GM18867 (cell line): Measurements from ENCODE around the gene DAB2.
"Not testable (repeated sequence)": the region's sequence is repeated elsewhere in the genome, so short reads cannot be mapped to it uniquely, and the experiment has no call there.

Experiments
- ATAC-seq: cut with Tn5 transposase; IDR thresholded peaks from one replicate; pipeline ENCODE4 v1.9.1; 2021; ENCODE audit warnings: mild to moderate bottlenecking, moderate library complexity; ENCODE audit not compliant: unreplicated experiment

Gene DAB2

DNA sequence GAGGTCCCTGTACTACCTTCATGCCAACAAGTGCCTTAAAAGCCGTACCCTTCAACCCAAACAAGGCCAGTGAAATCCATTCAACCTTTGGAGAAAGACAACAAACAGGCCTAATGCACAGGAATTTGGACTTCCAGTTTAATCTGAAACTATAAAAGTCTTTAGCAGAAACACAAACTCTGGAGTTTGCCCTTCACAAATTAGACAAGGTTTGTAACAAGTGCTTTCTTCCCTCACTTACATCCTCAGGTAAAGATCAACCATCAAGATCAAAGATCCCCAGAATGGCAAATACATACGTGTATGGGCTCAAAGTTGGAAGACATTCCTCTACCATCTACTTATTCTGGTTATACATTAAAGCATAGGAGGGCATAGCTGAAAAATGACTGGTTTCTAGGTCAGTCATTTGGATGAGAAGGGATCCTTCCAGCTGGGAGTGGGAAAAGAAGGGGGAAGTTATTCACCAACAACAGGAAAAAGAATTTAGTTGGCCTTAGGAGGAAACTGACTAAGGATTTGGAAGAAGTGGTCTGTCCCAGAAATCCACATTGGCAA lies 2.0 kb downstream of the DAB2 start:
- no peak for ATAC-seq

DNA sequence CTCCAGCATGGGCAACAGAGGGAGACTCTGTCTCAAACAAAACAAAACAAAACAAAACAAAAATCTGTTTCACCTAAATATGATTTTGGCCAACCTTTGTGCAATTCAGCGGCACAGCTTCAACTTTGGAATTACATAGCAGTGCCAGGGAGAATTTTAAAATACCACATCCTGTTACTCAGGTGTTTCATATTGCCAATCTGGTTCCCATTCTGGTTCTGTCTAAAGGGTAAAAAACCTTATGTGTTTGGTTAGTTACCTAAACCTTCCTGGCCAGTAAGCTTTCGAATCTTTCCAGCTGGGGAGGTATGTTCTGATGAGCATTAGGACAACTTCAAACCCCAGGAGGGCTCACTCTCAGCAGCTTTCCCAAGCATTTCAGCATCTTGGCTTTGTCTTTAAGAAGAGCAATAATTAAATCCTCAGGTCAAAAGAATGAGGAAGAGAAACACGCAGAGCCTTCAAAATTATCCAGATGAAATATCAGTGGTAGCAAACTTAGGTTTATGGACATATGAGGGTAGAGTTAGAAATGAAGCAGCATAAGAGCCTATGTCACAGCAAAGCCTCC lies 2.7 kb downstream of the DAB2 start:
- no peak for ATAC-seq

DNA sequence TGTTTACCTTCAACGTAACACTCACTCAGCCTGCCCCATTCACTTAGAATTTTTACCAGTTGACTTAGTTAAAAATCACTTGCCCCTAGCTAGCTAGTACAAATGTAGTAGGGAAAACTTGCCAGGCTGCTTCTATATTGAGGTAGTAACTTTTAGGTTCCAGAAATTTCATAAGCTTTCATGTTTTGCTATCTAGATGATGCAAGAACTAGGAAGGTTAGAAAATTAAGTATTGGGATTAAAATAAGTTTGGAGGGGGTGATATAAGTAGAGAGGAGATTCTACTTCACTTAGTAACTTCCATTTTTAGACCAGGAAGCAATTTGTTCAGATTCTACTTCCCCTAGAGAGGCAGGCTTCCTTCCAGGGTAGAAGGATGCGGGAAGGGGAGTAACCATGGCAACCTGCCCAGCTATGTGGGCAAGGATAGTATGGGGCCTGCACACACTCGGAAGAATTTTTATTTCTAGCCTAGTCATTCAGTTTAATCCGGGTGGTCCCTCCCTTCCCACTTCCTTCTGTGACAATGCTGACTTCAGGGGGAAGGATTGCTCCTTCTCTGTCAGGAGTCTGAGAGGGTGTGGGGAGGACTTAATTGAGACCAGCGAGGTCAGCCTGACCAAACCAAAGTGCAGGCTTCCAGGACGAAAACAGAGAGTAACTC lies 4.2 kb downstream of the DAB2 start:
- no peak for ATAC-seq

DNA sequence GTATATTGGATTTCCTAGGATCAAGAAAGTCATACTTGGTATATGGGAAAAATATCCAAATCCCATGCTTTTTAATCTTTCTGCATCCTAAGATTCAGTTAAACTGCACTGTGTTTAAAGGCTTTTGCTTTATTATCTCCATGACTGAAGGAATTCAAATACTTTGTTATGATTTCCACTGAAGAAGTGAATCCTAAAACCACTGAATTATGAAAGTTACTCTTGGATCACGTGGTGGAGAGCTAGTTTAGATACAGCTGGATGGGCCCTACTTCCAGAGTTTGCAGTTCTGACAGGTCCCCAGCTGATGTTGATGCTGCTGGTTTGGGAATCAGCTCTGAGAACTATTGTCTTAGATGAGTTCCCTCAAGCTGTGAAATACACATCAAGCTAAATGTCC lies 5.0 kb downstream of the DAB2 start:
- ATAC-seq: no peak

DNA sequence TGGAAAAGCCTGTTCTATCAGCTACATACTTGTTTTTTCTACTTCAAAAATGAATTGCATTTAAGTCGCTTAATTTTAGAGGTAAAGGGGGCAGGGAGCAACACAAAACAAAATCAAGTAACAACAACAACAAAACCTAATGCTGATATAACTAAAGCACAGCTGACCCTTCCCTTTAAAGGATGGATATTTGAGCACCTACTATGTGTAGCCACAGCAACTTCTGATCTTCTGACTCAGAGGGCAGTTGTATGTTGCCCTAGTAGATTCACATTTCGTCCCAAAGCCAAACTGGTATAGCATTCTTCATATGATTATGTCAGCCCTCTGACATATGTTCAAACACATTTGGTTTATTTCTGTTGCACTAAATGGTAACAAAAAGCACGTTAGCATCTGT lies 6.8 kb downstream of the DAB2 start:
- ATAC-seq: no peak

DNA sequence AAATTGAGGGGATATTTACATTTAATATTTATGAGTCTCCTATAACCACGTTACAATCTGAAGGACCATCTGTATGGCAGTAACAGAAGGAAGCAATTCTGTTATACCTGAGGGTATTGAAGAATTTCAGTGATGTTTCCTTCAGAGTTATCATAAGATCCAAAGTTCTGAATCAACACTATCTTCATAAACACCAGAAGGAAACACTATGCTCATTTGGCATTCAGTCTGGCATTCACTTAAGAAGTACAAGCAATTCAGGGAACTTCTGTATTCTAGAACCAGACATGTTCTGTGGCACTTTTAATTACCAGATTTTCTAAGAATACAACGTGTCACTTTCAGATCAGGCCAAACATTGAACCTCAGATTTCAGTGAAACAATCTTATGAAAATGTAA lies 9.6 kb downstream of the DAB2 start:
- no peak for ATAC-seq

DNA sequence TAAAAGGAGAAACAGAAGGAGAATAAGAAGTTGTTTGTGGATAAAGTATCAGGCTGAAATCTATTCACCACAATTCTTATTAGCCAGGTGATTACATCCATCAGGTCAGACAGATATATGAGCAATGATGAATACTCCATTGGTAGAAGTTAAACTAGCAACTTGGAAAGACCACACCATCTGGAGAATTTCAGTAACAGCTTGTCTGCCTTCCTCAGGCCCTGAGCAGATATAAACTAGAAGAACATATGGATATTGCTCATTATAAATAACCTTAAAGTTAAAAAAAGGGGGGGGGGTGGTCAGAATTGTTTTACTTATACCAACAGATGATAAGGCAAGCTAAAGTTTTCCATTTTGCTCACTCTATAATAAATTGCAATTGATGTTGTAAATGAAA lies 10.4 kb downstream of the DAB2 start:
- no peak for ATAC-seq

DNA sequence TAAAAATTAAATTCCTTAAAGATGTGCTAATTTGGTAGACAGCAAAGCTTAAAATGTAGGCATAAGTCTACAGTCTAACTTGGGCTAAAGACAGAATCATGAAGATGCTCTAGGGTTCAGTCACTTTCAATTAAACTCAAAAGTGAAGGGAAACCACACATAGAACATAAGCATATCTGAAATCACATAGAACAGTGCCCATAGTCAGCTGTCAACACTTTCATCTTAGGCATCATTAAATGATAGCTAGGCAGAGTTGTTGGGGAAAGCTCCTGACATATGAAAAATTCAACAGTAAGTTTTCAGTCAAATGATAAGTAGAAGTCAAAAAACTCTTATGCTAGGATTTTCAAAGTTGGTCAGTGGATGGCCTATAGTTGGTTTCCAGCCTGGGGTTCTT lies 11.0 kb downstream of the DAB2 start:
- ATAC-seq: no peak

DNA sequence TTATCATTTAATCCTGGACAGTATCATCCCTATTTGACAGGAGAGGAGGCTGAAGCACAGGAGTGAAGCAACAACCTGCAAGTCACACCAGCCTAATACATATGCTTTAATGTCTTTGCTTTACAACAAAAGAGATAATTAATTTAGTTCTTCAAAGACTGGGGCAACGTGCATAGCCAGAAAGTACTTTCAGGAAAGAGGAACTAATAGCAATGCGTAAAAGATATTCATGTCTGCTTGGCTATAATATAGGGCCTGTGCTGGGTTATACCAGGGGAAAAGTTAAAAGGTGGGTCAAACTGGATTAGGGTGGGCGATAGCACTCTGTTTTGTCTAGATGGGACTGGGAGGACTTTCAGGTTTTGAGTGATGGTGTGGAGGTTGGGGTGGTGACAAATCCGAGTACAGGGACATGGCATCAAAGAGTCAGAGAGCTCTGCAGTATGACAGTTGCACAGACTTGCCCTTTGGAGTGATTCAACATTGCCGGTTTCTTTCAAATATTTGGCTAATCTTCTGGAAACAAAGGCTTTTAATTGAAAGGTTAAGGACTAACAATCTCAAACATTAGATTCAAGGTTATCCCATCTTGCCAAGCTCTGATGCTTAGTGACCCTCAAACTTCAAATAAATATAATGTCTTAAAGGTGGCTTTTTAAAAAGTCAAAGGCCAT lies 11.9 kb downstream of the DAB2 start:
- no peak for ATAC-seq

DNA sequence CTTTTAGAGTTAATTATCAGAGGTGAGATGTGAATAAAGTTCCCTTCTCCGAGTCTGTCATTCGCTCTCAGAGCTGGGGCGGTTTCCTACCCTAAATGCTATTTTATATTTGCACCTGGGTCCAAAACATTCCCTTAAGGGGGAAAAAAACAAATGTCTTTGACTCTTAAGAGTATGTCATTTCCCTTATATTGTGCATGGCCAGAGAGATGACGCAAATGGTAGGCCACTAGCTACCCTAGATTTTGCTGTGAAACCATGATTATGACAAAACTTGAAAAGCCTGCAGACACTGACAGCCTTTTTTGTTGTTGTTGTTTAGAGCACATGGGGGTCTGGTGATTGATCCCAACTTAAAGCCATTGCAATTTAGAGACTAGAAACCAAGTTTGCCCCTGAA lies 12.8 kb downstream of the DAB2 start:
- ATAC-seq: no peak

DNA sequence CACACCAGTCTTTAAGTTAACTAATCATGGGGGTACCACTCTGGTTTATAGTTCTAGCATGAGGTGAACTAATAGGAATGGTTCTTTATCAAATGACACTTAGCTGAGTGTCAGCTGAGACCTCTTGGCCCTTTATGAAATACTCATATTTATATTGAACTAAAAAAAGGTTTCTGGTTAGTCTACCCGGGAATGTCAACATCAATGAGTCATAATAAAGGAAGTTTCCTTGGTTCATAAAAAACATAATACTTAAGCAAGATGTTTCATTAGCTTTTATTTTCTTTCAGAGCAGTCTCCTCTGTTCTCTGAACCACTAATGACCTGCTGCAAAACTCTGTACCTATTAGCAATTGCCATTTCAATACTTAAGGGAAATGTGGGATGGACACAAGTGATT lies 13.7 kb downstream of the DAB2 start:
- ATAC-seq: no peak

DNA sequence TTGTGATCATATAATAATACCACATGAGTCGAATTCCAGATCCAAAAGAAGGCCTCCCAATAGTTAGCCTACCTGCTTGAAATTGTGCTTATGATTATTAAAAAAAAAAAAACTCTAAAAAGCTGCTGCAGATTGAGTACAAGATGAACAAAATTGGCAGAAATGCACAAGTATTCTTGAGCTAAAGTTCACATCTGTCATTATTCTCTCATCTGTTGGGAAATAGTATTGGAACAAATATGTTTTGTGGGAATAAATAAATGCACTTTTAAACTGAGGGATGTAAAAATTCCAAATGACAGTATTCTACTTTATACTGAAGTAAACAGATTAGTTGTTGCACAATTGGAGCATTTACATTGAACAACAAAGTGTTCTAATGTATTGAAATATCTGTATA lies 15.7 kb downstream of the DAB2 start:
- no peak for ATAC-seq

DNA sequence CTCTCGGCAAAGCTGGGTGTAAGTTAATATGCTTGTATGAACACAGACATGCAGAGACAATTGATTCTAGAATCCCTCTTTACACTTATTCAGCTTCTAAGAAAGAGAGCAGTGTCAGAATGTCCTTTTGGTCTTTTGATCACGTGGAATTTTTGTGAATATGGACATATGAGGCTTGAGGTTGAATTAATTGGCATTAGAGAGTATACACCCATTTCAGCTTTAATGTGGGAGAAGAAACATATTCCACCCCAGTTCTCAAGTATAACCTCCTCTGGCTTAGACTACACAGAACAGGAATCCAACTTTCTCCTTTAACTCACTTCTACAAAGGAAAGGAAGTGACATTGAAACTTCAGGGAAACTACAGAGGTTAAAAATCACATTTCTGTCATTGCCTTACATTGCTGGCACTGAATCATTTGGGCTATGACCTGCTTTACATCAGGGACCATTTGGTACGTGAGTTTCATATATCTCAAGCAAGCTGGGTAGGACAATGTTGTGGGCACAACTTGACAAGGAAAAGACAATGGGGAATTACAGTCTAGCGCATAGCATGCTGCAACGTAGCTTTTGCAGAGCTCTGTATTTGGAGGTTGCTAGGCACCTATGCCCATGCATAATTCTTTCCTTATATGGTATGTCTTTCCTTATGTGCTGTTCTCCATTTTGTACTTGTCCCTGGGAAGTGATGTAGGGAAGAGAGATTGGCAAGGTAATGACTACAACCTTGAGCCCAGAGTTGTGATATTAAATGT lies 19.5 kb downstream of the DAB2 start:
- no peak for ATAC-seq

DNA sequence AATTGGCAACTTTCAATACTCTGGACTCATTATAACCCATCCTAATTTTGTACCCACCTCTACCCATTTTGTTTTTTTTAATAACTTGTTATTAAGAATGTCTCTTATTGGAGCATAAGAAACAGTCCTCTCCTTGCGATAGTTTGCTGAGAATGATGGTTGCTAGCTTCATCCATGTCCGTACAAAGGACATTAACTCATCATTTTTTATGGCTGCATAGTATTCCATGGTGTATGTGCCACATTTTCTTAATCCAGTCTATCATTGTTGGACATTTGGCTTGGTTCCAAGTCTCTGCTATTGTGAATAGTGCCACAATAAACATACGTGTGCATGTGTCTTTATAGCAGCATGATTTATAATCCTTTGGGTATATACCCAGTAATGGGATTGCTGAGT lies 21.0 kb downstream of the DAB2 start:
- not testable (repeated sequence) for ATAC-seq

DNA sequence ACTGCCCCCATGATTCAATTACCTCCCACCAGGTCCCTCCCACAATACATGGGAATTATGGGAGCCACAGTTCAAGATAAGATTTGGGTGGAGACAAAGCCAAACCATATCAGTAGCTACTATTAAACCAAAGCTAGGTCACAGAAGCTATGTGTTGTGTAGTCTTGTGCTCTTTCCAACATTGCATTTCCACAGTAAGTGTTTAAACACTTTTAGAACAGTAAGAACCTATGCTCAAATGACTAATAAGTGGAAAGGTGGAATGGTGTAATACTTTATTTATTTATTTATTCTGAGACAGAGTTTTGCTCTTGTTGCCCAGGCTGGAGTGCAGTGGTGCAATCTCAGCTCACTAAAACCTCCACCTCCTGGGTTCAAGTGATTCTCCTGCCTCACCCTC lies 22.6 kb downstream of the DAB2 start:
- ATAC-seq: not testable (repeated sequence)

DNA sequence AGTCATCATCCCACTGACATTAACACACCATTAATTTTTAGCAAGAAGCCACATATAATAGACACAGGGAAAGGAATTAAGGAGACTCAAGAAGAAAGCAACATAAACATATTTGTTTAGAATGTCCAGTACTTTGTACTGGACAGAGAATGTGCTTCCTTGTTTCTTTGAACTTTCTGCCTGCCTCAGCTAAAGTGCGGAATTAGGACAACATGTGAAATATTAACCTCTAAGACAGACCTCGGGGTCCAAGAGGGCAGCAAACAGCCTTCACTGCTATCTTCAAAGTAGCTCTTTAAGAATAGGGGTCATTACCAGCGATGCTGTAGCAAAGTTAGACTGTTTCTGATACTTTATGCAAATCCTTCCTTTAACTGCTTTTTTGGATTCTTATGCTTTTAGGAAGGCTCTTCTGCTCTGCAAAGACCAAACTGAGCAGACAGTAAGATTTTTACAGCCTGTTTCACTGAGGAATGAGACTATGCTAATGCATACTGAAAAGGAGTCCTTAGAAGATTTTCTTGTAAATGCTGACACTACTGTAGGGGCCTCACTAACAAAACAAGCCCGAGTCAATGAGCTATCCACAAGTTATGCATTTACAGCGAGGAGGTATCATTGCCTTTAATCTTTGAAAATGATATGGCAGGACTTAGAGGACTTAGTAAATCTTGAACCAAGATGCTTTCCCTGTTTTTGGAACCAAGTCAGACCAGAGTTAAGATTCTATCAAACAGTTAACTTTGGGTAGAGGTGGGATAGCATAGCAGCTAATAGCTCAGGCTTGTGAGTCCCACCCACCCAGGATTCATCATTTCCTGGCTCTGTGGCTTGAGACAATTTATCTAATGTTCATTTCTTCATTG lies 23.8 kb downstream of the DAB2 start:
- no peak for ATAC-seq

DNA sequence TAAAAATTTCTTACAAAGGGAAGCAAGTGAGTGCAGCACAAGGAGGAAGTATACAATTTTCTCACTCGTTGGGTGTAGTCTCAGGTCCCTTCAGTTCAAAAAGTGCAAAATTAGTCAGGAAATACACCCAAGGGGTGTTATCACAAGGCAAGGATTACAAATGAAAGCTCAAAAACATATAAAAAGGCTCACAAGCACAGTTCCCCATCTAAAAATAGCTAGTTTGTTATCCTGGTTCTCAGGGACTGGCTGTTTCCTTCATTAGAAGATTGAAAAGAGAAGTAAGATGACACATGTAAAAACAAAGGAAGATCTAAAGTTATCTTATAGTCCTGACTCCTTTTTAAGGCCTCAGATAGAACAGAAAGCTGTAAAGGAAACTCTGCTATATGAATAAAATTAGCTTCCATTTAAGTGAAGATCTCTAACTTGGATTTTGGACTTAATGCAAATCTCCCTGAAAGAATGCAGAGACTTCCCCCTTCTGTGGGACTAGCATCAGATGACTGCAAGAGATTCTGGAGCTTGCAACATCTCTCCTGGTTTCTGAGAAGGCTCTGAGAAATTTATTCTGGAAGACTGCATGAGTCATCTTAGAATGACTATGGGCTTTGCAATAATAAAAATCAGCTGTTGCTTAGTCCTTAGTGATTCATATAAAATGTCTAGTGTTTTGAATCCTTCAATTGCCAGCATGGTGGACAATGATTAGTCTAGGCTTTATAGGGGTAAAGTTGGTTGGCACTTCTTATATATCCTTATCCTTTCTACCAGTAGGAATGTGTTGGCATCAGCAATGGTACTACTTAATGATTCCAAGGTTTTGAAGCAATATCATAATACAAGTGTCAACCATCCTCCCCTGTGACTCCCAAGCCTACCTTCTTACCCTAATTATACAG lies 25.4 kb downstream of the DAB2 start:
- ATAC-seq: no peak

DNA sequence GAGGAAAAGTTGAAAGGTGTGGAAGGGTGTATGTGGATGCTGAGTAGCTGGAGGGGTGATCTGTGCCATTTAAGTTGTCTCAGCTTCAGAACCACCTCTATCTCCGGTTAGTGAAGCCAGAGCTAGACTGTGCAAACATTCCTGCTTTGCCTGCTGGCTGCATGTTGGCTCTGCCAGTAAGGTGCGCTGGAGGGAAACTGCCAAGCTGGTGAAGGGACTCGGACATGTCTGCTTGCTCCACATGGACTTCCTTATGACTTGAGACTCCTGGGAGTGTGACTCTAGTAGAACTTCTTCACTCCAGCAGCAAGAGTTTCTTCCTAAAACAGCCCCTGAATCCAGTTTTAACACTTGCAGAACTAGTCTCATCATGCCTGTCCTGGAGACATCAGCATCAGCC lies 27.9 kb downstream of the DAB2 start:
- ATAC-seq: no peak

DNA sequence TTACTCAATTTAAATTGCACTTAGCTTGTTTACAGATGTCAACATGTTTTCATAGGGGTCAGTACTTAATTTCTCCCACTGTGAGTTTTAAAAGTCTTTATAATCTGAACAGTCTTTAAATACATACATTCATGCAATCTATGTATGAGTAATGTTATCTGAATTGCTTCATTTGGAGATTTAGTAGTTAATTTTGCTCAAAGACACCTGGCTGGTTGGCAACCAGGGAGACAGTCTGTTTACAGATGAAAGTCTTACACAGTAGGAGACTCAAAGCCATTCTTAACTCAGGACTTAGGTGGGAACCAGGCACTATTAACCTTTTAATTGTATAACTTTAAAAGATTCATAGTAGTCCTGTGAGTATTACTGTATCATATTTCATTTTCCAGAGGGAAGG lies 29.3 kb downstream of the DAB2 start:
- no peak for ATAC-seq

DNA sequence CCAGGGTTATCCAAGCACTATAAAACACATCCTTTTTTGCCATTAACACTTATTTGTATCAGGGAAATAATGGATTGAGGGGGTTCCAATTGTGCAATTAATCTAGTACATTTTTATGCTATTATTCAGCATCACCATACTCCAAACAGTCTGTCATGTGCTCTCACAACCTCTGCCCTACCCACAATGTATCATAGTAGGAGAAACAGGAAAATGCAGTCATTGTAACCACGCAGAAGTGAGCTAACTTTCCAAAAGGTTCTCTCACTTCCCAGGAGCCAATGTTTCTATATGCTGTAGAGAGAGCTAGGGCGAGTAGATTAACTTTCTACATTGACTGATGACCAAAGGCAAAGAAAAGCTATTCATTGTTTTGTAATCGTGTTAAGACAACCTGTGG lies 29.8 kb downstream of the DAB2 start:
- ATAC-seq: no peak
